Fibroblast of lung (primary cell): ENCODE measurements around the gene ARID3A.

ENCODE experiments used
- EZH2 ChIP-seq: IDR thresholded peaks from 2 replicates; pipeline ENCODE4 v1.5.1; 2012; ENCODE audit warnings: low read length, control low read depth, mild to moderate bottlenecking; ENCODE audit errors: missing control alignments
- TF ChIP-seq, protein P1 (sequence below), 2 donors: IDR thresholded peaks in 1 of 2; conservative IDR thresholded peaks in 1 of 2; 1 replicate in 1 of 2; 2 replicates in 1 of 2; pipeline ENCODE4 v1.5.1; 2011 to 2012; ENCODE audit warnings: low read length in 2 of 2, control low read depth in 1 of 2, inconsistent platforms in 1 of 2, low read depth in 1 of 2, mild to moderate bottlenecking in 1 of 2

DNA sequence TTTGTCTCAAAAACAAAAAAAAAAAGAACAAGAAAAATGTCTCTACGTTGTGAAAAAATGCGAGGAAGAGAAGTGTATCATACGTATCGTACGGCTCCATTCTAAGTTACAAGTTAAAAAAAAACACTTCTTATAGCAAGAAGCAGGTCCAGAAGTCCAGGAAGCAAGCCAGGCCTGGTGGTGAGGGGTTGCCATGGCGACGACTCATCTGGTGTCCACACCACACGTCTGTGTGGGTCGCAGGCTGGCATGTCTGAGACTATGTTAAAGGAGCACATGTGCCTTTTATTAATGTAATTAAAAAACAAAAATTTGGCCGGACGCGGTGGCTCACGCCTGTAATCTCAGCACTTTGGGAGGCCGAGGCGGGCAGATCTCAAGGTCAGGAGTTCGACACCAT, 38.8 kb upstream of the ARID3A start:
- TF ChIP-seq, protein P1, sequence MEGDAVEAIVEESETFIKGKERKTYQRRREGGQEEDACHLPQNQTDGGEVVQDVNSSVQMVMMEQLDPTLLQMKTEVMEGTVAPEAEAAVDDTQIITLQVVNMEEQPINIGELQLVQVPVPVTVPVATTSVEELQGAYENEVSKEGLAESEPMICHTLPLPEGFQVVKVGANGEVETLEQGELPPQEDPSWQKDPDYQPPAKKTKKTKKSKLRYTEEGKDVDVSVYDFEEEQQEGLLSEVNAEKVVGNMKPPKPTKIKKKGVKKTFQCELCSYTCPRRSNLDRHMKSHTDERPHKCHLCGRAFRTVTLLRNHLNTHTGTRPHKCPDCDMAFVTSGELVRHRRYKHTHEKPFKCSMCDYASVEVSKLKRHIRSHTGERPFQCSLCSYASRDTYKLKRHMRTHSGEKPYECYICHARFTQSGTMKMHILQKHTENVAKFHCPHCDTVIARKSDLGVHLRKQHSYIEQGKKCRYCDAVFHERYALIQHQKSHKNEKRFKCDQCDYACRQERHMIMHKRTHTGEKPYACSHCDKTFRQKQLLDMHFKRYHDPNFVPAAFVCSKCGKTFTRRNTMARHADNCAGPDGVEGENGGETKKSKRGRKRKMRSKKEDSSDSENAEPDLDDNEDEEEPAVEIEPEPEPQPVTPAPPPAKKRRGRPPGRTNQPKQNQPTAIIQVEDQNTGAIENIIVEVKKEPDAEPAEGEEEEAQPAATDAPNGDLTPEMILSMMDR (conservative IDR thresholded peaks at IDR 0.05 in 1 of 2, IDR thresholded peaks at IDR 0.05 in 1 of 2; ENCODE audit: low read depth in 1 of 2, low read length in 2 of 2), result no peak
- TF ChIP-seq EZH2, result no peak
